Measurements from ENCODE around the gene LTBP2. TPM values are rescaled to one million over a fixed set of nuclear protein-coding genes. Genes with fewer than 3 reads are reported as not detected.

LTBP2 gene
- total RNA-seq, 3 donors from 2014 or later (not counting 1 experiment from before 2014, with no cell fraction given), result 2.1 to 3.7 (median 3.0) TPM

- H3K27ac ChIP-seq (ENCODE audit: low read length), result no peak overlapping the region
- 85% methylated on average over 5 of the region's 5 CpGs for WGBS (ENCODE audit: insufficient coverage)
- no peak for DNase-seq
- H3K27me3 ChIP-seq (ENCODE audit: control insufficient read depth, insufficient read depth, low read length), result no peaks in the 10 kb centered on the region
- no peaks in the 10 kb centered on the region for H3K36me3 ChIP-seq (ENCODE audit: control insufficient read depth, insufficient read depth, low read length)
- TF ChIP-seq CTCF (IDR thresholded peaks at IDR 0.05), result no peak
- no peak overlapping the region for H3K27ac Mint-ChIP-seq
- H3K4me3 ChIP-seq (ENCODE audit: low read length), result no peak overlapping the region
- H3K9me3 Mint-ChIP-seq, result no peaks in the 10 kb centered on the region
- H3K4me1 Mint-ChIP-seq, result no peaks in the 10 kb centered on the region
- no peaks in the 10 kb centered on the region for H3K9me3 ChIP-seq (ENCODE audit: control insufficient read depth, insufficient read depth, low read length)
- ATAC-seq, result no peak
- H3K36me3 Mint-ChIP-seq, result no peaks in the 10 kb centered on the region
- peaks cover 7% of the 10 kb centered on the region for H3K4me1 ChIP-seq (ENCODE audit: control insufficient read depth, insufficient read depth, low read length)
- intact Hi-C loops (cut with micrococcal nuclease), result no loop called here
- H3K4me3 Mint-ChIP-seq, result no peak overlapping the region
- H3K27me3 Mint-ChIP-seq (ENCODE audit: low read depth in 2 of 2), result peaks cover 11 to 43% of the 10 kb centered on the region in 2 donors
Observed at GRCh38 chr14:74594606-74595005, 17.4 kb downstream of the LTBP2 start.

- H3K4me3 ChIP-seq (ENCODE audit: low read length), result no peak overlapping the region
- intact Hi-C loops (cut with micrococcal nuclease), result no loop called here
- Mint-ChIP-seq H3K27ac (no peak overlapping the region), H3K9me3 (no peaks in the 10 kb centered on the region), H3K4me3 (no peak overlapping the region), H3K27me3 (ENCODE audit: low read depth in 2 of 2) (peaks cover 10 to 46% of the 10 kb centered on the region in 2 donors), H3K4me1 (no peaks in the 10 kb centered on the region), H3K36me3 (no peaks in the 10 kb centered on the region)
- H3K27ac ChIP-seq (ENCODE audit: low read length), result no peak overlapping the region
- no peaks in the 10 kb centered on the region for H3K9me3 ChIP-seq (ENCODE audit: control insufficient read depth, insufficient read depth, low read length)
- TF ChIP-seq CTCF (IDR thresholded peaks at IDR 0.05), result no peak
- ATAC-seq (no peak), DNase-seq (no peak)
- 88% methylated on average over 7 of the region's 7 CpGs for WGBS (ENCODE audit: insufficient coverage)
- peaks cover 7% of the 10 kb centered on the region for H3K4me1 ChIP-seq (ENCODE audit: control insufficient read depth, insufficient read depth, low read length)
- no peaks in the 10 kb centered on the region for H3K36me3 ChIP-seq (ENCODE audit: control insufficient read depth, insufficient read depth, low read length)
- H3K27me3 ChIP-seq (ENCODE audit: control insufficient read depth, insufficient read depth, low read length), result no peaks in the 10 kb centered on the region
Observed at GRCh38 chr14:74594029-74594428, 18.0 kb downstream of the LTBP2 start.

- H3K9me3 Mint-ChIP-seq, result no peaks in the 10 kb centered on the region
- Histone ChIP-seq H3K4me3 (ENCODE audit: low read length) (no peak overlapping the region), H3K27ac (ENCODE audit: low read length) (no peak overlapping the region), H3K4me1 (ENCODE audit: control insufficient read depth, insufficient read depth, low read length) (peaks cover 7% of the 10 kb centered on the region), H3K36me3 (ENCODE audit: control insufficient read depth, insufficient read depth, low read length) (no peaks in the 10 kb centered on the region), H3K27me3 (ENCODE audit: control insufficient read depth, insufficient read depth, low read length) (no peaks in the 10 kb centered on the region), H3K9me3 (ENCODE audit: control insufficient read depth, insufficient read depth, low read length) (no peaks in the 10 kb centered on the region)
- 45% methylated on average over 9 of the region's 10 CpGs for WGBS (ENCODE audit: insufficient coverage)
- intact Hi-C loops (cut with micrococcal nuclease), result no loop called here
- no peaks in the 10 kb centered on the region for H3K36me3 Mint-ChIP-seq
- peaks cover 12 to 51% of the 10 kb centered on the region in 2 donors for H3K27me3 Mint-ChIP-seq (ENCODE audit: low read depth in 2 of 2)
- ATAC-seq (no peak), DNase-seq (no peak)
- H3K4me3 Mint-ChIP-seq, result no peak overlapping the region
- no peaks in the 10 kb centered on the region for H3K4me1 Mint-ChIP-seq
- no peak for TF ChIP-seq CTCF (IDR thresholded peaks at IDR 0.05)
- H3K27ac Mint-ChIP-seq, result no peak overlapping the region
Observed at GRCh38 chr14:74593241-74593953, 18.6 kb downstream of the LTBP2 start.
